Loucy (cell line): ENCODE data around the gene AFF1.

Source experiments
- EZH2phosphoT487 ChIP-seq: fragments of 200-600 bp; IDR thresholded peaks from 2 replicates; pipeline ENCODE4 v1.6.1; 2018; ENCODE audit warnings: antibody characterized with exemption, mild to moderate bottlenecking, moderate library complexity, borderline replicate concordance
- TF ChIP-seq, protein P1 (sequence below): fragments of 200-600 bp; sonication (generic); conservative IDR thresholded peaks from 2 replicates; pipeline ENCODE4 v1.5.1; 2014; ENCODE audit warnings: mild to moderate bottlenecking, antibody characterized with exemption, low read length

DNA sequence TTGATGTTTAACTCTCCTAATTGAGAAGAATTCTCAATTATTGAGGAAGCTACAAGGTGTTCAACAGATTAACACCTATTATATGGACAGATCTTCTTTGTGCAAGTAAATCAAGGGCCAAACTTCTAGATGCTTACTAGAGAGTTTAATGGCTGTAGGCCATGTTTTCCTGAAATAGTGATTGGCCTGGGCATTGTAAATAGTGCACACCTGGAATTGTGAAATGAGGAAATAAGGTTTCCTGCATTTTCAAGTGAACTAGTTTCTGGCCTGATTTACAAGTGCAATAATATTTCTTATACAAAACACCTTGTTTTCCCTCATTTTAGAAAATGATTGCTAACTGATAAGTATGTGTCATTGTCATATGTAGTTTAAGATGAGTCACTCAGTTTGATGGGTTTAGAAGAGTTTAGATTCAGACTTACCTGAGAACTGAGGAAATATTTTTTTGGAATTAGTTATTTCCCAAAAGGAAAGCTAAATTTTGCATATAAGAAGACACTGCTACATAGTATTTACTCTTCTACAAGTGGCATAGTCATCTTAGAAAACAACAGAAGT is 21.2 kb downstream of the AFF1 start:
- TF ChIP-seq, protein P1, sequence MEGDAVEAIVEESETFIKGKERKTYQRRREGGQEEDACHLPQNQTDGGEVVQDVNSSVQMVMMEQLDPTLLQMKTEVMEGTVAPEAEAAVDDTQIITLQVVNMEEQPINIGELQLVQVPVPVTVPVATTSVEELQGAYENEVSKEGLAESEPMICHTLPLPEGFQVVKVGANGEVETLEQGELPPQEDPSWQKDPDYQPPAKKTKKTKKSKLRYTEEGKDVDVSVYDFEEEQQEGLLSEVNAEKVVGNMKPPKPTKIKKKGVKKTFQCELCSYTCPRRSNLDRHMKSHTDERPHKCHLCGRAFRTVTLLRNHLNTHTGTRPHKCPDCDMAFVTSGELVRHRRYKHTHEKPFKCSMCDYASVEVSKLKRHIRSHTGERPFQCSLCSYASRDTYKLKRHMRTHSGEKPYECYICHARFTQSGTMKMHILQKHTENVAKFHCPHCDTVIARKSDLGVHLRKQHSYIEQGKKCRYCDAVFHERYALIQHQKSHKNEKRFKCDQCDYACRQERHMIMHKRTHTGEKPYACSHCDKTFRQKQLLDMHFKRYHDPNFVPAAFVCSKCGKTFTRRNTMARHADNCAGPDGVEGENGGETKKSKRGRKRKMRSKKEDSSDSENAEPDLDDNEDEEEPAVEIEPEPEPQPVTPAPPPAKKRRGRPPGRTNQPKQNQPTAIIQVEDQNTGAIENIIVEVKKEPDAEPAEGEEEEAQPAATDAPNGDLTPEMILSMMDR, result no peak
- TF ChIP-seq EZH2phosphoT487, result no peak
